HCT116 (cell line): Measurements from ENCODE around the gene ANKHD1. TPM values are rescaled to one million over a fixed set of nuclear protein-coding genes. Genes with fewer than 3 reads are reported as not detected.

Experiments used
- ATAC-seq: fragments of 200-7000 bp; cut with Tn5 transposase; 2 replicates; pipeline ENCODE4 v1.9.1; 2020; ENCODE audit warnings: mild to moderate bottlenecking, moderate library complexity
- BruUV-seq: library from RNA; stranded (reverse); fragments of 400-500 nt; replicated peaks from 2 replicates; lab custom pipeline; 2021; lab: Mats Ljungman, UMichigan
- CTCF ChIA-PET: fragments of 300-600 bp; sonication (Branson Sonifier 250); formaldehyde crosslinking; loops from one replicate; lab custom pipeline; 2021; ENCODE audit warnings: antibody characterized with exemption; lab: Charles Lee
- POLR2A ChIA-PET: fragments of 300-600, 350-600 bp; sonication (Branson Sonifier 250); formaldehyde crosslinking; loops from one replicate; lab custom pipeline; 2021; ENCODE audit warnings: antibody characterized with exemption; lab: Charles Lee
- RAD21 ChIA-PET, 2 experiments: fragments of 300-600 bp; sonication (Branson Sonifier 250); formaldehyde crosslinking; loops; one replicate each; lab custom pipeline; 2023; ENCODE audit warnings: low total read pairs in 2 of 2; ENCODE audit not compliant: uncharacterized antibody in 2 of 2, unreplicated experiment in 2 of 2, low non-redundant PET in 1 of 2; lab: Charles Lee
- DNase-seq: peaks from one replicate; pipeline ENCODE4 v3.0.0-alpha.2; 2010; ENCODE audit warnings: low read depth, low spot score
- H2AFZ ChIP-seq: fragments of 200-600 bp; shearing (Covaris generic), sonication (generic); 2 replicates; pipeline ENCODE4 v1.6.1; 2017; ENCODE audit warnings: low read depth, mixed run types, mixed read lengths, antibody characterized with exemption, low read length; ENCODE audit not compliant: poor library complexity, severe bottlenecking
- H3K27ac ChIP-seq: 2 replicates; pipeline ENCODE4 v1.5.1; 2012; ENCODE audit warnings: low read depth, low read length
- H3K27me3 ChIP-seq: fragments of 200-600 bp; sonication (generic); 2 replicates; pipeline ENCODE4 v1.6.1; 2016; ENCODE audit warnings: mixed run types, low read length, mixed read lengths; ENCODE audit not compliant: insufficient read depth
- H3K36me3 ChIP-seq, 2 experiments: fragments of 200-500 bp in 1 of 2; fragments of 200-600 bp in 1 of 2; sonication (Bioruptor generic) in 1 of 2; sonication (generic) in 1 of 2; 2 replicates each; pipeline versions ENCODE4 v1.5.1 to v1.6.1; 2014 to 2016; ENCODE audit warnings: low read length in 2 of 2, inconsistent platforms in 1 of 2, mixed read lengths in 1 of 2, mixed run types in 1 of 2; ENCODE audit not compliant: insufficient read depth in 2 of 2, control insufficient read depth in 1 of 2
- H3K4me1 ChIP-seq, 2 experiments: fragments of 200-600 bp in 1 of 2; sonication (generic) in 1 of 2; 2 replicates each; pipeline versions ENCODE4 v1.5.1 to v1.6.1; 2012 to 2017; ENCODE audit warnings: low read length in 2 of 2, inconsistent platforms in 1 of 2, mild to moderate bottlenecking in 1 of 2, mixed read lengths in 1 of 2, mixed run types in 1 of 2, moderate library complexity in 1 of 2; ENCODE audit not compliant: insufficient read depth in 2 of 2, control insufficient read depth in 1 of 2
- H3K4me2 ChIP-seq: fragments of 200-600 bp; sonication (generic); 2 replicates; pipeline ENCODE4 v1.6.1; 2017; ENCODE audit warnings: mixed run types, low read length, mixed read lengths
- H3K4me3 ChIP-seq, 2 experiments: fragments of 200-600 bp in 1 of 2; sonication (generic) in 1 of 2; replicated peaks in 1 of 2; 2 replicates each; pipeline ENCODE4 v1.5.1; 2011 to 2016; ENCODE audit warnings: low read length in 2 of 2, control low read depth in 1 of 2, low read depth in 1 of 2, mild to moderate bottlenecking in 1 of 2, mixed read lengths in 1 of 2, mixed run types in 1 of 2
- H3K79me2 ChIP-seq: fragments of 200-600 bp; sonication (generic); 2 replicates; pipeline ENCODE4 v1.6.1; 2017; ENCODE audit warnings: mild to moderate bottlenecking, mixed run types, low read length, moderate library complexity, mixed read lengths; ENCODE audit not compliant: insufficient read depth
- H3K9ac ChIP-seq: fragments of 200-600 bp; sonication (generic); 2 replicates; pipeline ENCODE4 v1.6.1; 2016; ENCODE audit warnings: low read length, mixed read lengths
- H3K9me2 ChIP-seq: fragments of 200-600 bp; sonication (generic), shearing (Covaris generic); 2 replicates; pipeline ENCODE4 v1.6.1; 2017; ENCODE audit warnings: mixed run types, mild to moderate bottlenecking, moderate library complexity; ENCODE audit not compliant: insufficient read depth
- H3K9me3 ChIP-seq, 2 experiments: fragments of 200-500 bp in 1 of 2; fragments of 200-600 bp in 1 of 2; sonication (Bioruptor generic) in 1 of 2; sonication (generic) in 1 of 2; 2 replicates each; pipeline ENCODE4 v1.6.1; 2014 to 2017; ENCODE audit warnings: low read length in 2 of 2, mixed read lengths in 2 of 2, inconsistent platforms in 1 of 2, low read depth in 1 of 2, mild to moderate bottlenecking in 1 of 2, mixed run types in 1 of 2, moderate library complexity in 1 of 2; ENCODE audit not compliant: control insufficient read depth in 1 of 2, insufficient read depth in 1 of 2
- H4K20me1 ChIP-seq: fragments of 200-600 bp; sonication (generic), shearing (Covaris generic); 2 replicates; pipeline ENCODE4 v1.6.1; 2017; ENCODE audit warnings: mixed run types, mild to moderate bottlenecking, moderate library complexity; ENCODE audit not compliant: insufficient read depth
- CEBPB ChIP-seq: IDR thresholded peaks from 2 replicates; pipeline ENCODE4 v1.6.1; 2012; ENCODE audit warnings: low read depth
- ELF1 ChIP-seq: IDR thresholded peaks from 2 replicates; pipeline ENCODE4 v1.6.1; 2012; ENCODE audit warnings: low read depth, borderline replicate concordance
- EZH2 ChIP-seq: fragments of 200-600 bp; sonication (generic); IDR thresholded peaks from 2 replicates; pipeline ENCODE4 v1.6.1; 2017; ENCODE audit warnings: antibody characterized with exemption, mixed run types
- JUND ChIP-seq: IDR thresholded peaks from 2 replicates; pipeline ENCODE4 v1.6.1; 2012
- MAX ChIP-seq: IDR thresholded peaks from 2 replicates; pipeline ENCODE4 v1.6.1; 2012
- POLR2A ChIP-seq: IDR thresholded peaks from 2 replicates; pipeline ENCODE4 v1.7.0; 2011; ENCODE audit warnings: borderline replicate concordance; ENCODE audit not compliant: insufficient read depth, insufficient read length; ENCODE audit errors: extremely low read depth
- RAD21 ChIP-seq: IDR thresholded peaks from 2 replicates; pipeline ENCODE4 v1.6.1; 2012; ENCODE audit warnings: low read depth, mild to moderate bottlenecking
- REST ChIP-seq: IDR thresholded peaks from 2 replicates; pipeline ENCODE4 v1.6.1; 2012; ENCODE audit warnings: low read depth
- SIN3A ChIP-seq: IDR thresholded peaks from 2 replicates; pipeline ENCODE4 v1.6.1; 2012; ENCODE audit warnings: low read depth
- SP1 ChIP-seq: IDR thresholded peaks from 2 replicates; pipeline ENCODE4 v1.6.1; 2012; ENCODE audit warnings: low read depth
- TCF7L2 ChIP-seq: IDR thresholded peaks from 2 replicates; pipeline ENCODE4 v1.7.0; 2011; ENCODE audit warnings: borderline replicate concordance, inconsistent platforms; ENCODE audit not compliant: insufficient read depth, insufficient read length; ENCODE audit errors: extremely low read depth
- intact Hi-C: fragments of 100-400 bp; cut with micrococcal nuclease; formaldehyde crosslinking; loops from 2 replicates; pipeline ENCODE4 v1.10.0; 2022
- total RNA-seq: library from RNA; stranded (reverse); gene quantifications from one replicate; pipeline ENCODE4 v1.2.1, GENCODE V29; 2021; ENCODE audit not compliant: unreplicated experiment

Gene ANKHD1
- total RNA-seq, 1 experiment from 2014 or later, result 80.8 TPM

GRCh38 chr5:140381972-140382371 is 19.7 kb upstream of the ANKHD1 start:
- no peaks in the 10 kb centered on the region for H3K79me2 ChIP-seq
- H3K9ac ChIP-seq, result no peak overlapping the region
- CTCF ChIA-PET, result interaction anchor here (2.5 kb wide), 1 partner anchor 9 kb away, joined by 15 read pairs; no protein-coding TSS in a partner anchor
- BruUV-seq, result no TSS peak
- no peaks in the 10 kb centered on the region for H4K20me1 ChIP-seq
- no peaks in the 10 kb centered on the region for H3K27me3 ChIP-seq
- RAD21 ChIA-PET, result no interaction called here
- no peaks in the 10 kb centered on the region for H3K9me3 ChIP-seq
- intact Hi-C loops, result no loop called here
- no peak for ATAC-seq
- H3K4me3 ChIP-seq, result no peak overlapping the region
- H3K27ac ChIP-seq, result no peak overlapping the region
- POLR2A ChIA-PET, result no interaction called here
- TF ChIP-seq TCF7L2, result no peak
- TF ChIP-seq CEBPB, result no peak
- TF ChIP-seq, all 23 proteins: peak for 0
- DNase-seq, result no peak
- no peak overlapping the region for H3K4me2 ChIP-seq
- no peak overlapping the region for H2AFZ ChIP-seq
- H3K9me2 ChIP-seq, result no peaks in the 10 kb centered on the region
- H3K36me3 ChIP-seq, result no peaks in the 10 kb centered on the region
- H3K4me1 ChIP-seq, result no peaks in the 10 kb centered on the region

- intact Hi-C loops, result no loop called here
- TF ChIP-seq POLR2A, result no peak
- no peak for TF ChIP-seq ELF1
- TF ChIP-seq EZH2, result no peak
- TF ChIP-seq JUND, result no peak
- no peak for TF ChIP-seq SP1
- no peak for TF ChIP-seq SIN3A
- no peak for TF ChIP-seq MAX
- no peak for TF ChIP-seq REST
- TF ChIP-seq RAD21, result no peak
- Histone ChIP-seq H3K36me3 (no peaks in the 10 kb centered on the region), H3K27ac (no peak overlapping the region), H3K4me1 (no peaks in the 10 kb centered on the region), H2AFZ (no peak overlapping the region), H4K20me1 (no peaks in the 10 kb centered on the region), H3K9me3 (no peaks in the 10 kb centered on the region), H3K9ac (no peak overlapping the region), H3K79me2 (no peaks in the 10 kb centered on the region), H3K4me3 (no peak overlapping the region), H3K4me2 (no peak overlapping the region), H3K27me3 (no peaks in the 10 kb centered on the region), H3K9me2 (no peaks in the 10 kb centered on the region)
- DNase-seq, result no peak
- ATAC-seq, result no peak
- POLR2A ChIA-PET, result no interaction called here
- BruUV-seq, result no TSS peak
- CTCF ChIA-PET, result interaction anchor here (2.2 to 2.5 kb wide), 2 partner anchors 10 to 24 kb away, joined by 5 to 15 read pairs; no protein-coding TSS in a partner anchor
- RAD21 ChIA-PET, result no interaction called here
Observed at GRCh38 chr5:140382866-140383265, 18.8 kb upstream of the ANKHD1 start.
